Activated naive CD8-positive, alpha-beta T cell (primary cell): Measurements from ENCODE around the gene ZIC5.
A peak's percentile ranks its signal among the peaks of the same experiment; 100 is the strongest.

ENCODE experiments used
- H3K27ac Mint-ChIP-seq: one replicate; pipeline ENCODE4 v1.8.0; 2021; ENCODE audit warnings: mixed read lengths
- H3K27me3 Mint-ChIP-seq: one replicate; pipeline ENCODE4 v1.8.0; 2021; ENCODE audit warnings: mixed read lengths
- H3K36me3 Mint-ChIP-seq: one replicate; pipeline ENCODE4 v1.8.0; 2021; ENCODE audit warnings: mixed read lengths
- H3K4me1 Mint-ChIP-seq: one replicate; pipeline ENCODE4 v1.8.0; 2021; ENCODE audit warnings: low read depth, mixed read lengths
- H3K4me3 Mint-ChIP-seq: one replicate; pipeline ENCODE4 v1.8.0; 2021; ENCODE audit warnings: mild to moderate bottlenecking, mixed read lengths
- H3K9me3 Mint-ChIP-seq: one replicate; pipeline ENCODE4 v1.8.0; 2021; ENCODE audit warnings: low read depth, mixed read lengths

The ZIC5 gene

GRCh38 chr13:99982036-99982730 lies 10.6 kb upstream of the ZIC5 start:
- no peak overlapping the region for H3K4me3 Mint-ChIP-seq
- peaks cover 5% of the 10 kb centered on the region for H3K36me3 Mint-ChIP-seq
- H3K27me3 Mint-ChIP-seq = peaks cover 40% of the 10 kb centered on the region
- H3K4me1 Mint-ChIP-seq = peaks cover 24% of the 10 kb centered on the region
- H3K27ac Mint-ChIP-seq = no peak overlapping the region
- peaks cover 3% of the 10 kb centered on the region for H3K9me3 Mint-ChIP-seq

- Mint-ChIP-seq H3K9me3 (peaks cover 8% of the 10 kb centered on the region), H3K4me3 (peak within 1 kb of the TSS; percentile 50), H3K36me3 (peaks cover 6% of the 10 kb centered on the region), H3K27me3 (peaks cover 40% of the 10 kb centered on the region), H3K4me1 (peaks cover 24% of the 10 kb centered on the region), H3K27ac (no peak within 1 kb of the TSS)
Observed at GRCh38 chr13:99981735-99982035, 10.1 kb upstream of the ZIC5 start, which contains the start of gene ZIC2. ZIC2 (plus strand) TSS chr13:99981784; CDS start chr13:99982065, 281 bp downstream.

- Mint-ChIP-seq H3K9me3 (peaks cover 11% of the 10 kb centered on the region), H3K4me3 (peak overlapping the region; percentile 44), H3K27me3 (peaks cover 41% of the 10 kb centered on the region), H3K27ac (no peak overlapping the region), H3K36me3 (peaks cover 5% of the 10 kb centered on the region), H3K4me1 (peaks cover 22% of the 10 kb centered on the region)
Observed at GRCh38 chr13:99980824-99981734, 9.5 kb upstream of the ZIC5 start.

- H3K27me3 Mint-ChIP-seq = peaks cover 43% of the 10 kb centered on the region
- no peak overlapping the region for H3K27ac Mint-ChIP-seq
- H3K36me3 Mint-ChIP-seq = peaks cover 2% of the 10 kb centered on the region
- H3K4me1 Mint-ChIP-seq = peaks cover 19% of the 10 kb centered on the region
- no peak overlapping the region for H3K4me3 Mint-ChIP-seq
- H3K9me3 Mint-ChIP-seq = peaks cover 14% of the 10 kb centered on the region
Observed at GRCh38 chr13:99980201-99980823, 8.7 kb upstream of the ZIC5 start.

GRCh38 chr13:99979453-99980200 lies 8.1 kb upstream of the ZIC5 start:
- Mint-ChIP-seq H3K4me3 (no peak overlapping the region), H3K27ac (no peak overlapping the region), H3K4me1 (peaks cover 19% of the 10 kb centered on the region), H3K36me3 (peaks cover 2% of the 10 kb centered on the region), H3K27me3 (peaks cover 44% of the 10 kb centered on the region), H3K9me3 (peaks cover 14% of the 10 kb centered on the region)

GRCh38 chr13:99978799-99979452 lies 7.4 kb upstream of the ZIC5 start:
- Mint-ChIP-seq H3K4me1 (peaks cover 13% of the 10 kb centered on the region), H3K27me3 (peaks cover 44% of the 10 kb centered on the region), H3K27ac (no peak overlapping the region), H3K4me3 (peak overlapping the region; percentile 23), H3K36me3 (peaks cover 2% of the 10 kb centered on the region), H3K9me3 (peaks cover 14% of the 10 kb centered on the region)

GRCh38 chr13:99977912-99978798 lies 6.6 kb upstream of the ZIC5 start:
- Mint-ChIP-seq H3K4me3 (no peak overlapping the region), H3K9me3 (peaks cover 20% of the 10 kb centered on the region), H3K4me1 (peaks cover 11% of the 10 kb centered on the region), H3K27ac (no peak overlapping the region), H3K27me3 (peaks cover 46% of the 10 kb centered on the region), H3K36me3 (peaks cover 4% of the 10 kb centered on the region)

- peaks cover 10% of the 10 kb centered on the region for H3K4me1 Mint-ChIP-seq
- peaks cover 47% of the 10 kb centered on the region for H3K27me3 Mint-ChIP-seq
- H3K27ac Mint-ChIP-seq = no peak overlapping the region
- no peak overlapping the region for H3K4me3 Mint-ChIP-seq
- H3K9me3 Mint-ChIP-seq = peaks cover 23% of the 10 kb centered on the region
- peaks cover 5% of the 10 kb centered on the region for H3K36me3 Mint-ChIP-seq
Observed at GRCh38 chr13:99977334-99977911, 5.9 kb upstream of the ZIC5 start.

GRCh38 chr13:99976575-99976974 lies 5.0 kb upstream of the ZIC5 start:
- H3K36me3 Mint-ChIP-seq = peaks cover 5% of the 10 kb centered on the region
- H3K9me3 Mint-ChIP-seq = peaks cover 23% of the 10 kb centered on the region
- H3K4me1 Mint-ChIP-seq = peaks cover 16% of the 10 kb centered on the region
- no peak overlapping the region for H3K4me3 Mint-ChIP-seq
- peaks cover 52% of the 10 kb centered on the region for H3K27me3 Mint-ChIP-seq
- no peak overlapping the region for H3K27ac Mint-ChIP-seq

- Mint-ChIP-seq H3K9me3 (peaks cover 23% of the 10 kb centered on the region), H3K4me3 (no peak overlapping the region), H3K27ac (no peak overlapping the region), H3K27me3 (peaks cover 54% of the 10 kb centered on the region), H3K36me3 (peaks cover 5% of the 10 kb centered on the region), H3K4me1 (peaks cover 17% of the 10 kb centered on the region)
Observed at GRCh38 chr13:99975626-99976025, 4.1 kb upstream of the ZIC5 start.

- peaks cover 5% of the 10 kb centered on the region for H3K36me3 Mint-ChIP-seq
- H3K4me3 Mint-ChIP-seq = no peak overlapping the region
- H3K27me3 Mint-ChIP-seq = peaks cover 55% of the 10 kb centered on the region
- no peak overlapping the region for H3K27ac Mint-ChIP-seq
- peaks cover 18% of the 10 kb centered on the region for H3K4me1 Mint-ChIP-seq
- peaks cover 23% of the 10 kb centered on the region for H3K9me3 Mint-ChIP-seq
Observed at GRCh38 chr13:99974939-99975561, 3.5 kb upstream of the ZIC5 start.

- H3K27me3 Mint-ChIP-seq = peaks cover 58% of the 10 kb centered on the region
- peaks cover 23% of the 10 kb centered on the region for H3K9me3 Mint-ChIP-seq
- peaks cover 5% of the 10 kb centered on the region for H3K36me3 Mint-ChIP-seq
- H3K27ac Mint-ChIP-seq = no peak overlapping the region
- H3K4me3 Mint-ChIP-seq = no peak overlapping the region
- peaks cover 21% of the 10 kb centered on the region for H3K4me1 Mint-ChIP-seq
Observed at GRCh38 chr13:99974296-99974938, 2.9 kb upstream of the ZIC5 start.
